ENCODE data around the gene RLN3.

The RLN3 gene

GRCh38 chr19:14054099-14054498, 26.2 kb downstream of the RLN3 start:
- no peak for DNase-seq (ENCODE audit: low read depth in 2 of 3, low spot score in 1 of 3)

GRCh38 chr19:14054721-14055120, 26.8 kb downstream of the RLN3 start:
- no peak for DNase-seq (ENCODE audit: low read depth in 2 of 3, low spot score in 1 of 3)

DNA sequence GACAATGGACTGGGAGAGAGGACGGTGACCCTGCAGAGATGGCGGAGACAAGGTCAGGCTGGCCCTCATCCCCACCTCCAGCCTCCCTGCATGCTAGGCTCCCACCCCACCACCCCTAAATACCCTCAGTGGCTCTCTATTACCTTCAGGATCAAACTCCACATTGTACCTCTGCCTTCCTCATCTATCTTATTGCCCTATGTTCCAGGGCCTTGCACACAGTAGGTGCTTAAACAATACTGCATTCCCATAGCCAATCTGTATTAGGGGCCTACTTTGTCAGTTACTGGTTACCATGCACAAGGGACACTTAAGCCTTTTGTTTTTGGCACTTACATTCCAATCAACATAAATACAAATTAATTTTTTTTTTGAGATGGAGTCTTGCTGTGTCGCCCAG, 27.4 kb downstream of the RLN3 start:
- no peak for DNase-seq (ENCODE audit: low read depth in 2 of 3, low spot score in 1 of 3)

GRCh38 chr19:14056069-14056666, 28.2 kb downstream of the RLN3 start:
- no peak for DNase-seq (ENCODE audit: low read depth in 2 of 3, low spot score in 1 of 3)

- no peak for DNase-seq (ENCODE audit: low read depth in 2 of 3, low spot score in 1 of 3)
Observed at GRCh38 chr19:14056741-14057356, 28.9 kb downstream of the RLN3 start.

GRCh38 chr19:14058182-14059092, 30.5 kb downstream of the RLN3 start:
- DNase-seq (ENCODE audit: low read depth in 2 of 3, low spot score in 1 of 3), result no peak

GRCh38 chr19:14059093-14059480, 31.1 kb downstream of the RLN3 start:
- DNase-seq (ENCODE audit: low read depth in 2 of 3, low spot score in 1 of 3), result peak in 2 of 3 donors; percentile 28 to 48

- no peak for DNase-seq (ENCODE audit: low read depth in 2 of 3, low spot score in 1 of 3)
Observed at GRCh38 chr19:14059652-14060155, 31.8 kb downstream of the RLN3 start.

- DNase-seq (ENCODE audit: low read depth in 2 of 3, low spot score in 1 of 3), result no peak
Observed at GRCh38 chr19:14061081-14061749, 33.3 kb downstream of the RLN3 start.

- DNase-seq (ENCODE audit: low read depth in 2 of 3, low spot score in 1 of 3), result no peak
Observed at GRCh38 chr19:14061751-14062557, 34.0 kb downstream of the RLN3 start, which contains the start of gene PALM3. PALM3 (minus strand) TSS chr19:14062076; CDS start chr19:14061980, 96 bp downstream.

GRCh38 chr19:14062558-14062855, 34.6 kb downstream of the RLN3 start:
- DNase-seq (ENCODE audit: low read depth in 2 of 3, low spot score in 1 of 3), result no peak

- no peak for DNase-seq (ENCODE audit: low read depth in 2 of 3, low spot score in 1 of 3)
Observed at GRCh38 chr19:14063105-14063504, 35.2 kb downstream of the RLN3 start.

GRCh38 chr19:14066134-14066533, 38.2 kb downstream of the RLN3 start:
- no peak for DNase-seq (ENCODE audit: low read depth in 2 of 3, low spot score in 1 of 3)

DNA sequence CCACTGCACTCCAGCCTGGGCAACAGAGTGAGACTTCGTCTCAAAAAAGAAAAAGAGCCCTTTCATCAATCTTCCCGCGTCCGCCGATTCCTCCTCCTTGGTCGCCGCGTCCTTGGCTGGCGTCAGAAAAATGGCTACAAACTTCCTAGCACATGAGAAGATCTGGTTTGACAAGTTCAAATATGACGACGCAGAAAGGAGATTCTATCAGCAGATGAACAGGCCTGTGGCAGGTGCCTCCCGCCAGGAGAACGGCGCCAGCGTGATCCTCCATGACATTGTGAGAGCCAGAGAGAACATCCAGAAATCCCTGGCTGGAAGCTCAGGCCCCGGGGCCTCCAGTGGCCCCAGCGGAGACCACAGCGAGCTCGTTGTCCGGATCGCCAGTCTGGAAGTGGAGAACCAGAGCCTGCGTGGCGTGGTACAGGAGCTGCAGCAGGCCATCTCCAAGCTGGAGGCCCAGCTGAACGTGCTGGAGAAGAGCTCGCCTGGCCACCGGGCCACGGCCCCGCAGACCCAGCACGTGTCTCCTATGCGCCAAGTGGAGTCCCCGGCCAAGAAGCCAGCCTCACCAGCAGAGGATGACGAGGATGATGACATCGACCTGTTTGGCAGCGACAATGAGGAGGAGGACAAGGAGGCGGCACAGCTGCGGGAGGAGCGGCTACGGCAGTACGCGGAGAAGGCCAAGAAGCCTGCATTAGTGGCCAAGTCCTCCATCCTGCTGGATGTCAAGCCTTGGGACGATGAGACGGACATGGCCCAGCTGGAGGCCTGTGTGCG, 42.5 kb downstream of the RLN3 start:
- no peak for DNase-seq (ENCODE audit: low read depth in 2 of 3, low spot score in 1 of 3)

GRCh38 chr19:14072535-14073260, 44.8 kb downstream of the RLN3 start, which contains the start of gene MISP3:
MISP3 (plus strand) TSS chr19:14072786; CDS start chr19:14073310, 524 bp downstream.
- no peak for DNase-seq (ENCODE audit: low read depth in 2 of 3, low spot score in 1 of 3)

DNA sequence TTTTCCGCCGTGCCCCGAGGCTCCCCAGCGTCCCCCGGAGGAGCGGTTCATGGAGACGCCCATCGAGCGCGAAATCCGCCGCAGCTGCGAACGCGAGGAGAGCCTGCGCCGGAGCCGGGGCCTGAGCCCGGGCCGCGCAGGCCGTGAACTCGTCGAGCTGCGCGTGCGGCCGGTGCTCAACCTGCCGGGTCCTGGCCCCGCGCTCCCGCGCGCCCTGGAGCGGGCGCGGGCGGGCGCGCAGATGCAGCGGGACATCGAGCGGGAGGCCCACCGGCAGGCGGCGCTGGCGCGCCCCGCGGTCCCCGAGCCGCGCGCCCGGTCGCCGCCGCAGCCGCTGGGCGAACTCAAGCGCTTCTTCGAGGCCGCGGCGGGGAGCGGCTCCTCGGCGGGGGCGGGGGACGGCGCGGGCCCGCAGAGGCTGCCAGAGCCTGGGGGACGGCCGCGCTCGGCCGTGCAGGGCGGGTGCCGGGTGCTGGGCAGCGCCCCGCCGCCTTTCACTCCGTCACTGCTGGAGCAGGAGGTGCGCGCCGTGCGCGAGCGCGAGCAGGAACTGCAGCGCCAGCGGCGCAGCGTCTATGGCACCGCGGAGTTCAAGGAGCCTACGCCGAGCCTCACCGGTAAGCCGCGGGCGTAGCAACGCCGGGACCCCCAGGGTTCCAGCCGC, 45.4 kb downstream of the RLN3 start:
- peak; percentile 46 to 72 (median 59) for DNase-seq (ENCODE audit: low read depth in 2 of 3, low spot score in 1 of 3)

DNA sequence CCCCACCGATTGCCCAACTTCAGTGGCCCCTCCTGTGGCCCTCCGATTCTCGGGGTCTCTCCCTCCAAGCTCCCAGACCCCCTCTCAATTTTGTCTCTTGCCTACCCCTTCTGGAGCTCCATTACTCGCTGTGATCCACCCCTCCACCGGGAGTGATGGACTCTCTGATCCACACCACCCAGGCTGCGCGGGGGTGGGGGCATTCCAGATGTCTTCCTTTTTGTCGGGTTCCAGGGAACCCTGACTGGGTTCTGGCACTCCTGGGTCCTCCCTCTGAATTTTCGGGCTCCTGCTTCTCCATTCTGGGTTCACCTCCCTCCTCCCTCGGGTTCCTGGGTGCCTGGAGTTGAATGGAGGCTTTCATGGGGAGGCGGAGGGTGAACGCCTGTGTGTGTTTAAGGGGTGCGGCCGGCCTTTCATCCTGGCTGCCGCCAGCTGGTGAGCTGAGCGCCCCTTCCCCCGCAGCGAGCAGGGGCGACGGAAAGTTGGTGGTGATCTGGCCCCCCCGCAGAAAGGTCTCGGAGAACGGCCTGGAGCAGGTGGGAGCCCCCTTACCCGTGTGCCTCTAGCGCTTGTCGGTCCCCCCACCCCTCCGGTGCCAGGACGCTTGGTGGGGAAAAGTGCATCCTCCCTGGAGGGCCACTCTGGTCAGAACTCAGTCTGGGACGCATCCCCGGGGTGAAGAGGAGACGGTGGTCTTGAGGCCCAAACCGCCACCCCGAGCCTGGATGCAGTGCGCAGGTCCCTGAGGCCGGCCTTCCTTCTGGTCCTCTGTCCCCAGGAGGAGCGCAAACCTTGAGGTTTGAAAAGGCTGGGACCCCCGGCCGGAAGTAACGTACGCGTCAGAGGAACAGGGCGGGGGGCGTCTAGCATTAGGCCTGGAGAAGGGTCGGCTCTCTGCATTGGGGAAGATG, 46.2 kb downstream of the RLN3 start:
- no peak for DNase-seq (ENCODE audit: low read depth in 2 of 3, low spot score in 1 of 3)
